GM19452 (cell line): ENCODE data around the gene USP7.
"Not testable (repeated sequence)": the region's sequence is repeated elsewhere in the genome, so short reads cannot be mapped to it uniquely, and the experiment has no call there.

ENCODE experiments used
- ATAC-seq: cut with Tn5 transposase; IDR thresholded peaks from one replicate; pipeline ENCODE4 v1.9.1; 2021; ENCODE audit not compliant: unreplicated experiment

Gene USP7

GRCh38 chr16:8882041-8882617, 81.6 kb downstream of the USP7 start, which contains the start of gene LITAFD:
LITAFD (plus strand) TSS chr16:8882351; CDS start chr16:8884356, 2,005 bp downstream.
- ATAC-seq = no peak

- no peak for ATAC-seq
Measured at GRCh38 chr16:8880839-8881510, 82.7 kb downstream of the USP7 start.

- no peak for ATAC-seq
Measured at GRCh38 chr16:8878523-8878911, 85.2 kb downstream of the USP7 start.

GRCh38 chr16:8877894-8878522, 85.7 kb downstream of the USP7 start:
- ATAC-seq = no peak

- ATAC-seq = not testable (repeated sequence)
Measured at GRCh38 chr16:8875317-8875716, 88.4 kb downstream of the USP7 start.

- ATAC-seq = no peak
Measured at GRCh38 chr16:8874388-8874787, 89.3 kb downstream of the USP7 start.

GRCh38 chr16:8873866-8874195, 89.9 kb downstream of the USP7 start:
- not testable (repeated sequence) for ATAC-seq

GRCh38 chr16:8872967-8873865, 90.5 kb downstream of the USP7 start:
- ATAC-seq = no peak

- ATAC-seq = no peak
Measured at GRCh38 chr16:8872071-8872470, 91.6 kb downstream of the USP7 start.

- not testable (repeated sequence) for ATAC-seq
Measured at GRCh38 chr16:8869988-8870241, 93.8 kb downstream of the USP7 start.

- no peak for ATAC-seq
Measured at GRCh38 chr16:8869212-8869987, 94.3 kb downstream of the USP7 start.

GRCh38 chr16:8868416-8869211, 95.1 kb downstream of the USP7 start, which contains the start of gene CARHSP1:
CARHSP1 (minus strand) TSS chr16:8869006; CDS start chr16:8859328, 9,678 bp downstream.
- peak; percentile 67 for ATAC-seq

GRCh38 chr16:8867932-8868415, 95.7 kb downstream of the USP7 start:
- no peak for ATAC-seq

GRCh38 chr16:8867216-8867931, 96.3 kb downstream of the USP7 start:
- ATAC-seq = no peak

GRCh38 chr16:8866884-8867215, 96.9 kb downstream of the USP7 start:
- ATAC-seq = no peak

- no peak for ATAC-seq
Measured at GRCh38 chr16:8866118-8866883, 97.4 kb downstream of the USP7 start.

GRCh38 chr16:8865145-8865882, 98.4 kb downstream of the USP7 start:
- ATAC-seq = no peak
